PFSK-1 (cell line): ENCODE measurements around the gene POU3F1.

Experiments used
- FOXP2 ChIP-seq: optimal IDR thresholded peaks from 2 replicates; pipeline ENCODE3; 2011; ENCODE audit warnings: borderline replicate concordance, control low read depth, inconsistent platforms; ENCODE audit not compliant: insufficient read depth; ENCODE audit errors: extremely low read length, extremely low read depth
- POLR2AphosphoS5 ChIP-seq: IDR thresholded peaks from 2 replicates; pipeline ENCODE4 v1.6.1; 2012; ENCODE audit warnings: low read depth, mild to moderate bottlenecking, control low read depth, low read length, moderate library complexity
- REST ChIP-seq, 2 experiments: IDR thresholded peaks; 2 replicates each; pipeline versions ENCODE4 v1.6.1 to v1.8.0; 2011 to 2012; ENCODE audit warnings: low read depth in 2 of 2, low read length in 2 of 2, control low read depth in 1 of 2, inconsistent platforms in 1 of 2, mild to moderate bottlenecking in 1 of 2, moderate library complexity in 1 of 2; ENCODE audit not compliant: insufficient read depth in 1 of 2
- SIN3A ChIP-seq: IDR thresholded peaks from 2 replicates; pipeline ENCODE4 v1.6.1; 2012; ENCODE audit warnings: mild to moderate bottlenecking, low read length, moderate library complexity, borderline replicate concordance; ENCODE audit not compliant: insufficient read depth
- TAF1 ChIP-seq: IDR thresholded peaks from 2 replicates; pipeline ENCODE4 v1.6.1; 2012; ENCODE audit warnings: low read length, control low read depth, borderline replicate concordance; ENCODE audit not compliant: insufficient read depth

Gene POU3F1

GRCh38 chr1:38012363-38013226 lies 34.0 kb downstream of the POU3F1 start, which contains the start of gene UTP11:
Gene UTP11 (plus strand): TSS chr1:38012734. CDS start chr1:38012803, 69 bp downstream.
- no peak for TF ChIP-seq FOXP2
- peak; percentile 99 for TF ChIP-seq TAF1
- TF ChIP-seq REST (IDR thresholded peaks at IDR 0.05; ENCODE audit: insufficient read depth in 1 of 2, low read depth in 2 of 2, low read length in 2 of 2), result peak in 1 of 2 experiments; percentile 54; a peak in 1 of 4 replicates
- peak; percentile 89 for TF ChIP-seq POLR2AphosphoS5
- no peak for TF ChIP-seq SIN3A

GRCh38 chr1:38009841-38010180 lies 36.8 kb downstream of the POU3F1 start:
- TF ChIP-seq SIN3A, result no peak
- TF ChIP-seq TAF1, result no peak
- no peak for TF ChIP-seq POLR2AphosphoS5
- no peak for TF ChIP-seq REST (IDR thresholded peaks at IDR 0.05; ENCODE audit: insufficient read depth in 1 of 2, low read depth in 2 of 2, low read length in 2 of 2)
- TF ChIP-seq FOXP2, result no peak

- TF ChIP-seq FOXP2 (no peak), TAF1 (no peak), REST (IDR thresholded peaks at IDR 0.05; ENCODE audit: insufficient read depth in 1 of 2, low read depth in 2 of 2, low read length in 2 of 2) (no peak), POLR2AphosphoS5 (no peak), SIN3A (no peak)
Measured at GRCh38 chr1:38009088-38009840, 37.3 kb downstream of the POU3F1 start.

- TF ChIP-seq REST (IDR thresholded peaks at IDR 0.05; ENCODE audit: insufficient read depth in 1 of 2, low read depth in 2 of 2, low read length in 2 of 2), result no peak
- TF ChIP-seq SIN3A, result no peak
- TF ChIP-seq FOXP2, result no peak
- no peak for TF ChIP-seq TAF1
Measured at GRCh38 chr1:38006008-38006828, 40.4 kb downstream of the POU3F1 start.
